HepG2 (cell line): ENCODE data around the gene GRB10. TPM values are rescaled to one million over a fixed set of nuclear protein-coding genes. Genes with fewer than 3 reads are reported as not detected.

Experiments used
- CCDC6 ChIP-seq: sonication (generic); formaldehyde crosslinking; IDR thresholded peaks from 2 replicates; pipeline ENCODE4 v1.8.1; 2022; ENCODE audit warnings: mild to moderate bottlenecking, missing genetic modification reagents, moderate library complexity
- CREM ChIP-seq, 2 experiments: sonication (generic) in 1 of 2; formaldehyde crosslinking in 1 of 2; IDR thresholded peaks; 2 replicates each; pipeline versions ENCODE4 v1.4.0 to v1.6.1; 2016 to 2020; ENCODE audit warnings: antibody characterized with exemption in 1 of 2, mild to moderate bottlenecking in 1 of 2, missing genetic modification reagents in 1 of 2
- EP300 ChIP-seq, 3 experiments: sonication (generic) in 1 of 3; formaldehyde crosslinking in 1 of 3; IDR thresholded peaks; 2 replicates each; pipeline versions ENCODE4 v1.5.1 to v1.6.1; 2011 to 2020; ENCODE audit warnings: low read depth in 2 of 3, low read length in 2 of 3, borderline replicate concordance in 1 of 3, improper control_type of control experiment in 1 of 3, mild to moderate bottlenecking in 1 of 3, missing genetic modification reagents in 1 of 3, moderate library complexity in 1 of 3
- FOXA1 ChIP-seq, 2 experiments: fragments of 450-650 bp in 1 of 2; sonication (generic) in 1 of 2; formaldehyde crosslinking in 1 of 2; IDR thresholded peaks; 2 replicates each; pipeline versions ENCODE4 v1.4.0 to v1.6.1; 2016 to 2020; ENCODE audit warnings: missing genetic modification reagents in 1 of 2
- FOXK1 ChIP-seq: sonication (generic); formaldehyde crosslinking; IDR thresholded peaks from 2 replicates; pipeline ENCODE4 v1.4.0; 2020; ENCODE audit warnings: low read depth, missing genetic modification reagents, borderline replicate concordance
- HHEX ChIP-seq: IDR thresholded peaks from 2 replicates; pipeline ENCODE4 v1.6.1; 2016; ENCODE audit warnings: control low read depth
- HNF4A ChIP-seq: sonication (generic); formaldehyde crosslinking; IDR thresholded peaks from 2 replicates; pipeline ENCODE4 v1.4.0; 2020; ENCODE audit warnings: missing genetic modification reagents
- HNF4G ChIP-seq, 2 experiments: sonication (generic) in 1 of 2; formaldehyde crosslinking in 1 of 2; IDR thresholded peaks; 2 replicates each; pipeline versions ENCODE4 v1.4.0 to v1.6.1; 2011 to 2020; ENCODE audit warnings: borderline replicate concordance in 2 of 2, low read depth in 2 of 2, mild to moderate bottlenecking in 2 of 2, low read length in 1 of 2, missing genetic modification reagents in 1 of 2, moderate library complexity in 1 of 2
- IKZF1 ChIP-seq: fragments of 450-650 bp; IDR thresholded peaks from 2 replicates; pipeline ENCODE4 v1.7.1; 2016
- MED1 ChIP-seq: sonication (generic); formaldehyde crosslinking; IDR thresholded peaks from 2 replicates; pipeline ENCODE4 v1.4.0; 2020; ENCODE audit warnings: missing genetic modification reagents
- MIXL1 ChIP-seq: IDR thresholded peaks from 2 replicates; pipeline ENCODE4 v1.6.1; 2016
- PPARG ChIP-seq: conservative IDR thresholded peaks from 2 replicates; pipeline ENCODE4 v1.6.1; 2016; ENCODE audit warnings: missing biosample characterization, missing genetic modification reagents
- ZNF101 ChIP-seq: sonication (generic); formaldehyde crosslinking; IDR thresholded peaks from 2 replicates; pipeline ENCODE4 v1.4.0; 2020; ENCODE audit warnings: mild to moderate bottlenecking, low read depth, missing genetic modification reagents, borderline replicate concordance
- ZNF431 ChIP-seq: sonication (generic); formaldehyde crosslinking; IDR thresholded peaks from 2 replicates; pipeline ENCODE4 v1.9.0; 2022; ENCODE audit warnings: missing genetic modification reagents, low read depth, mild to moderate bottlenecking, borderline replicate concordance
- ZNF446 ChIP-seq: sonication (generic); formaldehyde crosslinking; IDR thresholded peaks from 2 replicates; pipeline ENCODE4 v1.5.0; 2020; ENCODE audit warnings: mild to moderate bottlenecking, missing genetic modification reagents
- polyA plus RNA-seq, 8 experiments: library from polyadenylated mRNA; depleted of rRNA in 3 of 8; stranded (reverse) in 7 of 8; unstranded in 1 of 8; fragments of >200 nt; fragmentation: Illumina TruSeq in 4 of 8; extraction: Trizol in 4 of 8; gene quantifications; 2 replicates each; pipeline versions ENCODE4 v1.2.1 to v1.2.3, GENCODE V29; 2011 to 2016; ENCODE audit warnings: low read depth in 4 of 8, missing spikeins in 1 of 8, mixed read lengths in 1 of 8; ENCODE audit not compliant: insufficient read depth in 1 of 8
- total RNA-seq, 5 experiments: library from RNA; depleted of rRNA; stranded (reverse); fragments of >200 nt; fragmentation: Illumina TruSeq; extraction: Trizol; gene quantifications; 2 replicates each; pipeline ENCODE4 v1.2.3, GENCODE V29; 2016; ENCODE audit warnings: low read depth in 1 of 5
- TF ChIP-seq, protein P1 (sequence below): sonication (generic); formaldehyde crosslinking; IDR thresholded peaks from 2 replicates; pipeline ENCODE4 v1.4.0; 2020; ENCODE audit warnings: missing genetic modification reagents
- TF ChIP-seq, protein P2 (sequence below): sonication (generic); formaldehyde crosslinking; IDR thresholded peaks from 2 replicates; pipeline ENCODE4 v1.8.0; 2022; ENCODE audit warnings: missing genetic modification reagents, low read depth, mild to moderate bottlenecking, borderline replicate concordance
- TF ChIP-seq, protein P3 (sequence below): sonication (generic); formaldehyde crosslinking; IDR thresholded peaks from 2 replicates; pipeline ENCODE4 v1.8.1; 2023; ENCODE audit warnings: missing genetic modification reagents, mild to moderate bottlenecking, borderline replicate concordance
- TF ChIP-seq, protein P4 (sequence below): sonication (generic); formaldehyde crosslinking; IDR thresholded peaks from 2 replicates; pipeline ENCODE4 v1.4.0; 2020; ENCODE audit warnings: missing genetic modification reagents

GRB10 gene
- total and polyA plus RNA-seq, 2 of the 13 experiments (the other 11 are each of a cell fraction or from before 2014, with no cell fraction given): 4.0 to 6.8 TPM

DNA sequence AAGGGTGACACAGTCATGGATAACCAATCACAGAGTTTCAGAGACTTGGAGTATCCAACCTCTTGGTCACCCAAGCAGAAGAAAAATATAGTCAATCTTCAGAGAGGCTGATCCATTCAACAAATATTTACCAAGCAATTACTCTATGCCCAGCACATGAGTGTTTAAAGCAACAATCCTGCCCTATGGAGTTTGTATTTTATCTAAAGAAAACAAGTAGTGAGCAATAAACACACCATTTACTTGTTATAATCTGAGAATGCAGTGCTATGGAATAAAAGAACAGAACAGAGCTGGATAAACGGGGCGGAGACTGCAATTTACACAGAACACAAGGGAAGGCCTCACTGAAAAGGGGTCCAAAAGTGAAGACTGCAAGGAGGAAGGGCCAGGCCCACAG, 63.8 kb downstream of the GRB10 start (continued):
- TF ChIP-seq, protein P1, sequence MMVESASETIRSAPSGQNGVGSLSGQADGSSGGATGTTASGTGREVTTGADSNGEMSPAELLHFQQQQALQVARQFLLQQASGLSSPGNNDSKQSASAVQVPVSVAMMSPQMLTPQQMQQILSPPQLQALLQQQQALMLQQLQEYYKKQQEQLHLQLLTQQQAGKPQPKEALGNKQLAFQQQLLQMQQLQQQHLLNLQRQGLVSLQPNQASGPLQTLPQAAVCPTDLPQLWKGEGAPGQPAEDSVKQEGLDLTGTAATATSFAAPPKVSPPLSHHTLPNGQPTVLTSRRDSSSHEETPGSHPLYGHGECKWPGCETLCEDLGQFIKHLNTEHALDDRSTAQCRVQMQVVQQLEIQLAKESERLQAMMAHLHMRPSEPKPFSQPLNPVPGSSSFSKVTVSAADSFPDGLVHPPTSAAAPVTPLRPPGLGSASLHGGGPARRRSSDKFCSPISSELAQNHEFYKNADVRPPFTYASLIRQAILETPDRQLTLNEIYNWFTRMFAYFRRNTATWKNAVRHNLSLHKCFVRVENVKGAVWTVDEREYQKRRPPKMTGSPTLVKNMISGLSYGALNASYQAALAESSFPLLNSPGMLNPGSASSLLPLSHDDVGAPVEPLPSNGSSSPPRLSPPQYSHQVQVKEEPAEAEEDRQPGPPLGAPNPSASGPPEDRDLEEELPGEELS (CRISPR knock-in tag): peak; percentile 66; the same call in 1 of the 2 replicates
- no peak for TF ChIP-seq FOXK1 (CRISPR knock-in tag)
- no peak for TF ChIP-seq HNF4G (IDR thresholded peaks at IDR 0.05; ENCODE audit: borderline replicate concordance, low read depth, low read length)
- TF ChIP-seq HNF4G (CRISPR knock-in tag; IDR thresholded peaks at IDR 0.05; ENCODE audit: borderline replicate concordance, low read depth): no peak
- TF ChIP-seq ZNF431: no peak
- peak; percentile 39; the same call in 1 of the 2 replicates for TF ChIP-seq CREM (IDR thresholded peaks at IDR 0.05)
- TF ChIP-seq CREM (CRISPR knock-in tag; IDR thresholded peaks at IDR 0.05): no peak
- no peak for TF ChIP-seq ZNF101 (CRISPR knock-in tag)
- TF ChIP-seq ZNF446 (CRISPR knock-in tag): no peak
- TF ChIP-seq PPARG (CRISPR knock-in tag): no peak
- no peak for TF ChIP-seq FOXA1 (IDR thresholded peaks at IDR 0.05)
- TF ChIP-seq FOXA1 (CRISPR knock-in tag; IDR thresholded peaks at IDR 0.05): peak; percentile 39; the same call in 1 of the 2 replicates
- TF ChIP-seq EP300 (IDR thresholded peaks at IDR 0.05; ENCODE audit: low read depth in 2 of 2, low read length in 2 of 2): peak in 1 of 2 experiments; percentile 33; a peak in 1 of 4 replicates
- no peak for TF ChIP-seq EP300 (CRISPR knock-in tag; IDR thresholded peaks at IDR 0.05; ENCODE audit: borderline replicate concordance)
- TF ChIP-seq HNF4A (CRISPR knock-in tag): peak; percentile 56
- TF ChIP-seq CCDC6 (CRISPR knock-in tag): no peak
- TF ChIP-seq MIXL1 (CRISPR knock-in tag): peak; percentile 59; the same call in 1 of the 2 replicates
- 0 out of 2 replicates have a peak, but pooled peaks have one; percentile 11 for TF ChIP-seq MED1 (CRISPR knock-in tag)
- TF ChIP-seq, protein P2, sequence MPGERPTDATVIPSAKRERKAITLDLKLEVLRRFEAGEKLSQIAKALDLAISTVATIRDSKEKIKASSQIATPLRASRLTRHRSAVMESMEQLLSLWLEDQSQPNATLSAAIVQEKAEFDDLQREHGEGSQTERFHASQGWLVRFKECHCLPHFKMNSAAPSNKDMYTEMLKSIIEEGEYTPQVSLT: no peak
- TF ChIP-seq, protein P3, sequence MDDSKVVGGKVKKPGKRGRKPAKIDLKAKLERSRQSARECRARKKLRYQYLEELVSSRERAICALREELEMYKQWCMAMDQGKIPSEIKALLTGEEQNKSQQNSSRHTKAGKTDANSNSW (CRISPR knock-in tag): no peak
- peak; percentile 95 for TF ChIP-seq HHEX
- TF ChIP-seq, protein P4, sequence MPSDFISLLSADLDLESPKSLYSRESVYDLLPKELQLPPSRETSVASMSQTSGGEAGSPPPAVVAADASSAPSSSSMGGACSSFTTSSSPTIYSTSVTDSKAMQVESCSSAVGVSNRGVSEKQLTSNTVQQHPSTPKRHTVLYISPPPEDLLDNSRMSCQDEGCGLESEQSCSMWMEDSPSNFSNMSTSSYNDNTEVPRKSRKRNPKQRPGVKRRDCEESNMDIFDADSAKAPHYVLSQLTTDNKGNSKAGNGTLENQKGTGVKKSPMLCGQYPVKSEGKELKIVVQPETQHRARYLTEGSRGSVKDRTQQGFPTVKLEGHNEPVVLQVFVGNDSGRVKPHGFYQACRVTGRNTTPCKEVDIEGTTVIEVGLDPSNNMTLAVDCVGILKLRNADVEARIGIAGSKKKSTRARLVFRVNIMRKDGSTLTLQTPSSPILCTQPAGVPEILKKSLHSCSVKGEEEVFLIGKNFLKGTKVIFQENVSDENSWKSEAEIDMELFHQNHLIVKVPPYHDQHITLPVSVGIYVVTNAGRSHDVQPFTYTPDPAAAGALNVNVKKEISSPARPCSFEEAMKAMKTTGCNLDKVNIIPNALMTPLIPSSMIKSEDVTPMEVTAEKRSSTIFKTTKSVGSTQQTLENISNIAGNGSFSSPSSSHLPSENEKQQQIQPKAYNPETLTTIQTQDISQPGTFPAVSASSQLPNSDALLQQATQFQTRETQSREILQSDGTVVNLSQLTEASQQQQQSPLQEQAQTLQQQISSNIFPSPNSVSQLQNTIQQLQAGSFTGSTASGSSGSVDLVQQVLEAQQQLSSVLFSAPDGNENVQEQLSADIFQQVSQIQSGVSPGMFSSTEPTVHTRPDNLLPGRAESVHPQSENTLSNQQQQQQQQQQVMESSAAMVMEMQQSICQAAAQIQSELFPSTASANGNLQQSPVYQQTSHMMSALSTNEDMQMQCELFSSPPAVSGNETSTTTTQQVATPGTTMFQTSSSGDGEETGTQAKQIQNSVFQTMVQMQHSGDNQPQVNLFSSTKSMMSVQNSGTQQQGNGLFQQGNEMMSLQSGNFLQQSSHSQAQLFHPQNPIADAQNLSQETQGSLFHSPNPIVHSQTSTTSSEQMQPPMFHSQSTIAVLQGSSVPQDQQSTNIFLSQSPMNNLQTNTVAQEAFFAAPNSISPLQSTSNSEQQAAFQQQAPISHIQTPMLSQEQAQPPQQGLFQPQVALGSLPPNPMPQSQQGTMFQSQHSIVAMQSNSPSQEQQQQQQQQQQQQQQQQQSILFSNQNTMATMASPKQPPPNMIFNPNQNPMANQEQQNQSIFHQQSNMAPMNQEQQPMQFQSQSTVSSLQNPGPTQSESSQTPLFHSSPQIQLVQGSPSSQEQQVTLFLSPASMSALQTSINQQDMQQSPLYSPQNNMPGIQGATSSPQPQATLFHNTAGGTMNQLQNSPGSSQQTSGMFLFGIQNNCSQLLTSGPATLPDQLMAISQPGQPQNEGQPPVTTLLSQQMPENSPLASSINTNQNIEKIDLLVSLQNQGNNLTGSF (CRISPR knock-in tag): no peak
- TF ChIP-seq IKZF1: no peak
